ENCODE data around the gene CPPED1.

Gene CPPED1

DNA sequence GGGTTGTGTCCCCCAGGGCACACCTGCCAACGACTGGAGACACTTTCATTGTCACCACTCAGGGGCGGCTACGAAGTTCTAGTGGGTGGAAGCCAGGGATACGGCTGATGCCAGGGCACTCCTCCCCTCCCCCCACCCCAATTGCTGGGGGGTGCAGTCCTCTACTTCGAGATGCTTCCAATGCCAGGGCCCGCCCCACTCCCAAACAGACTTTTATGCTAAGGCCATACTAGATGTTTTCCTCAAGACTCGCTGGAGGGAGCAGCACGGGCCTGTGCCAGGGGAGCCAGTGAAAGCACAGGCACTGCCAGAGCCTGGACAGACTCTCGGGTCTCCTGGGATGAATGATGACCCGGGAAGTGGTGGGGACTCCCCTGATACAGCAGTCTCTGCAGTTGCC is 178.0 kb downstream of the CPPED1 start:
- TF ChIP-seq ZNF274 (IDR thresholded peaks at IDR 0.05; ENCODE audit: low read depth, low read length): no peak
- no peak overlapping the region for H3K4me3 ChIP-seq (ENCODE audit: low read length)

- H3K4me3 ChIP-seq (ENCODE audit: low read length): no peak overlapping the region
- TF ChIP-seq ZNF274 (IDR thresholded peaks at IDR 0.05; ENCODE audit: low read depth, low read length): no peak
These were observed 178.6 kb downstream of the CPPED1 start for GRCh38 chr16:12625068-12625467.

DNA sequence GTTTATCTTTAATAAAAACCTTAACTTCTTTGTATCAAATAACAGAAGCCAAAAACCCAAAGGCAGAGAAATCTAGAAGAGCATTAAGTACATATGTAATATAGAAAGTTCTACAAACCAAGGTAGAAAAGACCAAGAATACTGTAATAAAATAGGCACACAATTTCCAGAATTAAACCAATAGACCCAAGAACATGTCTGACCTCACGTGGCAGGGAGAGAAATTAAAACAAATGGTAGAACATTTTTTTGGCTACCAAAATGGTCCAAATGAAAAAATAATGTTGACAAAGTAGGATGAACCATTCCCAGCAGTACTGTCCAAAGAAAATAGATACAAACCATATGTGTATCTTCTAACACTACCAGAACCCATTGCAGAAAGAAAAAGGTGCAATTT is 183.5 kb downstream of the CPPED1 start:
- no peak for TF ChIP-seq ZNF274 (IDR thresholded peaks at IDR 0.05; ENCODE audit: low read depth, low read length)
- H3K4me3 ChIP-seq (ENCODE audit: low read length): no peak overlapping the region

- TF ChIP-seq ZNF274 (IDR thresholded peaks at IDR 0.05; ENCODE audit: low read depth, low read length): no peak
These were observed 185.2 kb downstream of the CPPED1 start for GRCh38 chr16:12618515-12618914.

GRCh38 chr16:12617401-12617819 is 186.3 kb downstream of the CPPED1 start:
- TF ChIP-seq ZNF274 (IDR thresholded peaks at IDR 0.05; ENCODE audit: low read depth, low read length): no peak
- H3K4me3 ChIP-seq (ENCODE audit: low read length): no peak overlapping the region

More at GRCh38 chr16:12618515-12618914, 185.2 kb downstream of the CPPED1 start:
- no peak overlapping the region for H3K4me3 ChIP-seq (ENCODE audit: low read length)

- TF ChIP-seq ZNF274 (IDR thresholded peaks at IDR 0.05; ENCODE audit: low read depth, low read length): no peak
- no peak overlapping the region for H3K4me3 ChIP-seq (ENCODE audit: low read length)
These were observed 188.9 kb downstream of the CPPED1 start for GRCh38 chr16:12614662-12615278.

GRCh38 chr16:12613992-12614661 is 189.6 kb downstream of the CPPED1 start:
- TF ChIP-seq ZNF274 (IDR thresholded peaks at IDR 0.05; ENCODE audit: low read depth, low read length): no peak
- H3K4me3 ChIP-seq (ENCODE audit: low read length): no peak overlapping the region

GRCh38 chr16:12613131-12613991 is 190.3 kb downstream of the CPPED1 start:
- H3K4me3 ChIP-seq (ENCODE audit: low read length): no peak overlapping the region
- no peak for TF ChIP-seq ZNF274 (IDR thresholded peaks at IDR 0.05; ENCODE audit: low read depth, low read length)

DNA sequence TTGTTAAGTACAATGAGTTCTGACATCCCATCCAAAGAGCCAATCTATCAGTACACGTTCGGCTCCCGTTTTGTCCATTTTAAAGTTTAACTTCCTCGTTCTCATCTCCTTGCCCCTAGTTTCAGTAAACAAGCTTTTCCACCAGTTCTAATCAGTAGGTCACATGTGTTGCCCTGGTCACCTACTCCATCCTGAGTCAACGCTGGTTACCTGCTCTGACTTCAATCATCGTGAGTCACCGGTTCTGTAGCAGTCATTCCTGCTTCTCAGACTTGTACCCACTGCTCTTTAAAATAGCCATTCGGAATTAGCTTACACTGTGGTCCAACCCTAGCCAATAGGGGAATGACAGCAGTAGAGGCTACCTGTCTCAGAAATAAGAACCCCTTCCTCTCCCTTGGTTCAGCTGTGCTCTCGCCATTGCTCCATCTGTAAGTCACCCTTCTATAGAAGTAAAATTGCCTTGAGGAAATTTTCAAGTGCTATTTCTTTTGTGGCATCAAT is 191.0 kb downstream of the CPPED1 start:
- no peak for TF ChIP-seq ZNF274 (IDR thresholded peaks at IDR 0.05; ENCODE audit: low read depth, low read length)
- no peak overlapping the region for H3K4me3 ChIP-seq (ENCODE audit: low read length)

DNA sequence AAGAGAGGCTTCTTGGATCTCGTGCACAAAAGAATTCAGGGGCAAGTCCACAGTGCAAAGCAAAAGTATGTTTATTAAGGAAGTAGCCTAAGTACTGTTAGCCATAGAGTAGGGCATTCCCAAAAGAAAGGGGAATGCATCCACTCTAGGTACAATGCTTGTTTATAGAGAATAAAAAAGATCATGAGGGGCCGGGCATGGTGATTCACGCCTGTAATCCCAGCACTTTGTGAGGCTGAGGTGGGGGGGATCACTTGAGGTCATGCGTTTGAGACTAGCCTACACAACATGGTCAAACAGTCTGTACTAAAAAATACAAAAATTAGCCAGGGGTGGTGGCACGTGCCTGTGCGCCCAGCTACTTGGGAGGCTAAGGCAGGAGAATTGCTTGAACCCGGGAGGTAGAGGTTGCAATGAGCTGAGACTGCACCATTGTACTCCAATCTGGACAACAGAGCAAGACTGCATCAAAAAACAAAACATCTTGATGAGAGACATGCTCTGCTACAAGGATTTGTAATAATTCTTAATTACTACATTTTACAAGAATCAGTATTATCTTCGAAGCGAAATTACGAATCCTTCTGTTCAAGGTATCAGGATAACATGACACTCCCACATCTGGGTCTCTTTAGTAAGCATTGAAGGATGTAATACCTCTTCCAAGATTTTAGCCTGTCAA is 191.6 kb downstream of the CPPED1 start:
- TF ChIP-seq ZNF274 (IDR thresholded peaks at IDR 0.05; ENCODE audit: low read depth, low read length): no peak

DNA sequence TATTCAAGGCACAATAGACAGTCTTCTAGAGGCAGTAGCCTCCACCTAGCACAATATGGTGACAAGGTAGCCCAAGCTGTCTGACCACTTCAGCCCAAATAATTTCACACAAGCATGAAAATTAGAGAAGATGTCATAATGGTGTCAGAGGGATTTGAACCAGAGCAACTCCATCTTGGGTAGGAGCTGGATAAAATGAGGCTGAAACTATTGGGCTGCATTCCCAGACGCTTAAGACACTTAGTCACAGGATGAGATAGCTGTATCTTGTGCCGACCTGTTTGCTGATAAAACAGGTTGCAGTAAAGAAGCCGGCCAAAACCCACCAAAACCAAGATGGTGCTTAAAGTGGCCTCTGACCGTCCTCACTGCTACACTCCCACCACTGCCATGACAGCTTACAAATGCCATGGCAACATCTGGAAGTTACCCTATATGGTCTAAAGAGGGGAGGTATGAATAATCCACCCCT is 192.6 kb downstream of the CPPED1 start:
- no peak for TF ChIP-seq ZNF274 (IDR thresholded peaks at IDR 0.05; ENCODE audit: low read depth, low read length)
- no peak overlapping the region for H3K4me3 ChIP-seq (ENCODE audit: low read length)

More for the DNA sequence above, 191.6 kb downstream of the CPPED1 start:
- H3K4me3 ChIP-seq (ENCODE audit: low read length): no peak overlapping the region

DNA sequence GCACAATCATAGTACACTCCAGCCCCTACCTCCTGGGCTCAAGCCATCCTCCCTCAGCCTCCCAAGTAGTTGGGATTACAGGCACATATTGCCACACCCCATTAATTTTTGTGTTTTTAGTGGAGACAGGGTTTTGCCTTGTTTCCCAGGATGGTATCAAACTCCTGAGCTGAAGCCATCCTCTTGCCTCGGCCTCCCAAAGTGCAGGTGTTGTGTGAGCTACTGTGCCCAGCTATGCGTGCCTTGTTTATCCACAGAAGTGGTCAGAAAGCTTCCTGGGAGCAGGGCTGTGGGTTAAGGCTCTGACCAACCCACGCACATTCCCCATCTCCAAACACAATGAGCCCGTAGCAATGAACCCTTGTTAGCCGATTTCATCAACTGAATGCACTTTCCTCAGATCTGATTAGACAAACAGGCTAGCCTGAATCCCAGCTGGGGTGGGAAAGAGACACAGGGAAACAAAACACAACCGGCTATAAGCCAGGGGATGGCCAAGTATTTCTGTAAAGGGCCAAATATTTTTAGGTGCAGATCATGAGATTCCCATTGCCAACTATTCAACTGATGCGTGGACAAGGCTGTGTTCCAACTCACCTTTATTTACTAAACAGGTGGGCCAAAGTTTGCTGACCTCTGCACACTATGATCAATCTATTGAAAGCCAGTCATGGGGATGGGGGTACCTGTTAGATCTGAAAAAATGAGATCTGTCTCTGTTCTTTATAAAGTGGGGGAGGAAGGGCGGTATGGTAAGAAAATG is 193.6 kb downstream of the CPPED1 start:
- no peak overlapping the region for H3K4me3 ChIP-seq (ENCODE audit: low read length)
- TF ChIP-seq ZNF274 (IDR thresholded peaks at IDR 0.05; ENCODE audit: low read depth, low read length): no peak
